Neural cell (in vitro differentiated cells): ENCODE data around the gene CSNK2B.

ENCODE experiments used
- CTCF ChIP-seq: fragments of 450-650 bp; IDR thresholded peaks from 2 replicates; pipeline ENCODE4 v1.5.1; 2014; ENCODE audit warnings: antibody characterized with exemption, mild to moderate bottlenecking, moderate library complexity; ENCODE audit not compliant: poor library complexity, severe bottlenecking
- EP300 ChIP-seq: fragments of 450-650 bp; conservative IDR thresholded peaks from 2 replicates; pipeline ENCODE4 v1.6.1; 2014; ENCODE audit warnings: antibody characterized with exemption, mild to moderate bottlenecking, moderate library complexity; ENCODE audit not compliant: poor library complexity, severe bottlenecking
- EZH2 ChIP-seq: fragments of 200-600, 300-800 bp; shearing (Covaris generic), sonication (generic); IDR thresholded peaks from 2 replicates; pipeline ENCODE4 v1.6.1; 2014; ENCODE audit warnings: antibody characterized with exemption, low read length, borderline replicate concordance, mild to moderate bottlenecking; ENCODE audit not compliant: insufficient read depth, poor library complexity, severe bottlenecking
- MXI1 ChIP-seq: fragments of 450-650 bp; conservative IDR thresholded peaks from 2 replicates; pipeline ENCODE4 v1.6.1; 2014; ENCODE audit warnings: antibody characterized with exemption, mild to moderate bottlenecking; ENCODE audit not compliant: poor library complexity, severe bottlenecking
- SMC3 ChIP-seq: fragments of 450-650 bp; conservative IDR thresholded peaks from 2 replicates; pipeline ENCODE4 v1.6.1; 2014; ENCODE audit warnings: antibody characterized with exemption, mild to moderate bottlenecking, moderate library complexity; ENCODE audit not compliant: poor library complexity

DNA sequence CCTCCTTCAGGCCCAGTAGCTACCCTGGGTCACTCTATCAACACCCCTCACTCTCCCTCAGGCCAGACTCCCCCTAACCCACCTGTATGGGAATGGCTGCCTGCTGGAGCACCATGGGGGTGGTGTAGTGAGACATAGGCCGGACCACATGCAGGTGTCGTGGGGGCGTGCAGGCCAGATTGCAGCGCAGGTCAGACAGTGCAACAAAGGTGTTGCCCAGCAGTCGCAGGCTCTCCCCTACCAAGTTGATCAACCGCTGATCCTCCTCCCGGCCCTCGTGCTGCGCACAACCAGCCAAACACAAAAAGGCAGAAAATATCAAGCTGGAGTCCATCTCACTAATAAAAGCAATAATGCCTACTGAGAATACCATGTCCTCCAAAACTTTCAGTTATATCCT lies 20.6 kb upstream of the CSNK2B start:
- TF ChIP-seq CTCF (no peak), MXI1 (no peak), SMC3 (no peak), EP300 (no peak), EZH2 (no peak)
